Loucy (cell line): ENCODE measurements around the gene WHRN.

Source experiments
- H2AFZ ChIP-seq: fragments of 200-600 bp; sonication (generic); 2 replicates; pipeline ENCODE4 v1.6.0; 2016; ENCODE audit warnings: antibody characterized with exemption, mild to moderate bottlenecking, low read length, moderate library complexity
- H3F3A ChIP-seq: fragments of 200-600 bp; 2 replicates; pipeline ENCODE4 v1.6.0; 2016; ENCODE audit warnings: antibody characterized with exemption, low read depth, mild to moderate bottlenecking
- H3K27me3 ChIP-seq: fragments of 200-600 bp; sonication (generic); 2 replicates; pipeline ENCODE4 v1.6.1; 2014; ENCODE audit warnings: low read length, mild to moderate bottlenecking; ENCODE audit not compliant: insufficient read depth, poor library complexity, severe bottlenecking
- H3K36me3 ChIP-seq: fragments of 200-600 bp; sonication (generic); 2 replicates; pipeline ENCODE4 v1.6.1; 2016; ENCODE audit warnings: low read length; ENCODE audit not compliant: insufficient read depth
- H3K4me1 ChIP-seq: fragments of 200-600 bp; sonication (generic); 2 replicates; pipeline ENCODE4 v1.5.1; 2014; ENCODE audit warnings: low read length, mild to moderate bottlenecking; ENCODE audit not compliant: insufficient read depth, poor library complexity, severe bottlenecking
- H3K4me2 ChIP-seq: fragments of 200-600 bp; sonication (generic); 2 replicates; pipeline ENCODE4 v1.6.0; 2014; ENCODE audit warnings: antibody characterized with exemption, low read length, low read depth, mild to moderate bottlenecking; ENCODE audit not compliant: poor library complexity, severe bottlenecking
- H3K4me3 ChIP-seq: fragments of 200-600 bp; sonication (generic); 2 replicates; pipeline ENCODE4 v1.5.1; 2014; ENCODE audit warnings: low read length, mild to moderate bottlenecking, mixed read lengths; ENCODE audit not compliant: poor library complexity, severe bottlenecking
- H3K79me2 ChIP-seq: fragments of 200-600 bp; sonication (generic); 2 replicates; pipeline ENCODE4 v1.6.1; 2014; ENCODE audit warnings: low read length; ENCODE audit not compliant: insufficient read depth
- H3K9ac ChIP-seq: fragments of 200-600 bp; sonication (generic); 2 replicates; pipeline ENCODE4 v1.6.0; 2014; ENCODE audit warnings: mild to moderate bottlenecking, low read depth, low read length, moderate library complexity; ENCODE audit not compliant: poor library complexity, severe bottlenecking
- H3K9me2 ChIP-seq: fragments of 200-600 bp; sonication (generic); replicated peaks from 2 replicates; pipeline ENCODE4 v1.6.1; 2016; ENCODE audit warnings: low read depth, low read length, mixed read lengths
- H3K9me3 ChIP-seq: fragments of 200-600 bp; sonication (generic); 2 replicates; pipeline ENCODE4 v1.6.1; 2014; ENCODE audit warnings: mild to moderate bottlenecking, antibody characterized with exemption, low read length, low read depth; ENCODE audit not compliant: insufficient read depth
- H4K20me1 ChIP-seq: fragments of 200-600 bp; sonication (generic); 2 replicates; pipeline ENCODE4 v1.6.0; 2014; ENCODE audit warnings: antibody characterized with exemption, low read length, mild to moderate bottlenecking; ENCODE audit not compliant: insufficient read depth, poor library complexity, severe bottlenecking
- CTCF ChIP-seq: fragments of 200-600 bp; sonication (generic); conservative IDR thresholded peaks from 2 replicates; pipeline ENCODE4 v1.5.1; 2014; ENCODE audit warnings: mild to moderate bottlenecking, antibody characterized with exemption, low read length
- EZH2phosphoT487 ChIP-seq: fragments of 200-600 bp; IDR thresholded peaks from 2 replicates; pipeline ENCODE4 v1.6.1; 2018; ENCODE audit warnings: antibody characterized with exemption, mild to moderate bottlenecking, moderate library complexity, borderline replicate concordance

WHRN gene

GRCh38 chr9:114545055-114545454 is 39.8 kb upstream of the WHRN start:
- no peaks in the 10 kb centered on the region for H3K36me3 ChIP-seq
- H3K4me3 ChIP-seq = no peak overlapping the region
- no peaks in the 10 kb centered on the region for H3K27me3 ChIP-seq
- no peaks in the 10 kb centered on the region for H3K79me2 ChIP-seq
- H3K9me2 ChIP-seq = no peaks in the 10 kb centered on the region
- TF ChIP-seq EZH2phosphoT487 (no peak), CTCF (no peak)
- H2AFZ ChIP-seq = no peak overlapping the region
- no peak overlapping the region for H3K4me2 ChIP-seq
- H3F3A ChIP-seq = no peaks in the 10 kb centered on the region
- H3K9ac ChIP-seq = no peak overlapping the region
- H3K4me1 ChIP-seq = no peaks in the 10 kb centered on the region
- H4K20me1 ChIP-seq = no peaks in the 10 kb centered on the region
- no peaks in the 10 kb centered on the region for H3K9me3 ChIP-seq

GRCh38 chr9:114539701-114540380 is 34.6 kb upstream of the WHRN start:
- Histone ChIP-seq H3K27me3 (no peaks in the 10 kb centered on the region), H4K20me1 (no peaks in the 10 kb centered on the region), H3F3A (no peaks in the 10 kb centered on the region), H3K4me2 (no peak overlapping the region), H3K9me2 (no peaks in the 10 kb centered on the region), H3K36me3 (no peaks in the 10 kb centered on the region), H3K4me1 (no peaks in the 10 kb centered on the region), H3K4me3 (no peak overlapping the region), H2AFZ (no peak overlapping the region), H3K79me2 (no peaks in the 10 kb centered on the region), H3K9ac (no peak overlapping the region), H3K9me3 (no peaks in the 10 kb centered on the region)
- TF ChIP-seq EZH2phosphoT487 = no peak
- no peak for TF ChIP-seq CTCF

GRCh38 chr9:114538241-114538640 is 33.0 kb upstream of the WHRN start:
- H3K9me3 ChIP-seq = no peaks in the 10 kb centered on the region
- H3K9ac ChIP-seq = no peak overlapping the region
- TF ChIP-seq CTCF (peak; percentile 27; the same call in 1 of the 2 replicates), EZH2phosphoT487 (no peak)
- H3K4me3 ChIP-seq = no peak overlapping the region
- no peak overlapping the region for H2AFZ ChIP-seq
- H3F3A ChIP-seq = no peaks in the 10 kb centered on the region
- H3K4me1 ChIP-seq = no peaks in the 10 kb centered on the region
- no peaks in the 10 kb centered on the region for H3K27me3 ChIP-seq
- no peaks in the 10 kb centered on the region for H4K20me1 ChIP-seq
- no peak overlapping the region for H3K4me2 ChIP-seq
- H3K79me2 ChIP-seq = no peaks in the 10 kb centered on the region
- H3K36me3 ChIP-seq = no peaks in the 10 kb centered on the region
- no peaks in the 10 kb centered on the region for H3K9me2 ChIP-seq
